Measurements from ENCODE around the gene SEMA7A.
A peak's percentile ranks its signal among the peaks of the same experiment; 100 is the strongest.
"Not testable (repeated sequence)": the region's sequence is repeated elsewhere in the genome, so short reads cannot be mapped to it uniquely, and the experiment has no call there.

SEMA7A gene

GRCh38 chr15:74392451-74392830 lies 41.3 kb downstream of the SEMA7A start:
- no peak overlapping the region for H3K4me3 ChIP-seq (ENCODE audit: low read depth, low read length)
- DNase-seq (ENCODE audit: low read depth), result no peak
- TF ChIP-seq, protein P1, sequence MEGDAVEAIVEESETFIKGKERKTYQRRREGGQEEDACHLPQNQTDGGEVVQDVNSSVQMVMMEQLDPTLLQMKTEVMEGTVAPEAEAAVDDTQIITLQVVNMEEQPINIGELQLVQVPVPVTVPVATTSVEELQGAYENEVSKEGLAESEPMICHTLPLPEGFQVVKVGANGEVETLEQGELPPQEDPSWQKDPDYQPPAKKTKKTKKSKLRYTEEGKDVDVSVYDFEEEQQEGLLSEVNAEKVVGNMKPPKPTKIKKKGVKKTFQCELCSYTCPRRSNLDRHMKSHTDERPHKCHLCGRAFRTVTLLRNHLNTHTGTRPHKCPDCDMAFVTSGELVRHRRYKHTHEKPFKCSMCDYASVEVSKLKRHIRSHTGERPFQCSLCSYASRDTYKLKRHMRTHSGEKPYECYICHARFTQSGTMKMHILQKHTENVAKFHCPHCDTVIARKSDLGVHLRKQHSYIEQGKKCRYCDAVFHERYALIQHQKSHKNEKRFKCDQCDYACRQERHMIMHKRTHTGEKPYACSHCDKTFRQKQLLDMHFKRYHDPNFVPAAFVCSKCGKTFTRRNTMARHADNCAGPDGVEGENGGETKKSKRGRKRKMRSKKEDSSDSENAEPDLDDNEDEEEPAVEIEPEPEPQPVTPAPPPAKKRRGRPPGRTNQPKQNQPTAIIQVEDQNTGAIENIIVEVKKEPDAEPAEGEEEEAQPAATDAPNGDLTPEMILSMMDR (conservative IDR thresholded peaks at IDR 0.05; ENCODE audit: low read depth, low read length), result no peak

GRCh38 chr15:74391582-74392450 lies 41.9 kb downstream of the SEMA7A start:
- H3K4me3 ChIP-seq (ENCODE audit: low read depth, low read length), result no peak overlapping the region
- TF ChIP-seq, protein P1 (conservative IDR thresholded peaks at IDR 0.05; ENCODE audit: low read depth, low read length), result no peak

DNA sequence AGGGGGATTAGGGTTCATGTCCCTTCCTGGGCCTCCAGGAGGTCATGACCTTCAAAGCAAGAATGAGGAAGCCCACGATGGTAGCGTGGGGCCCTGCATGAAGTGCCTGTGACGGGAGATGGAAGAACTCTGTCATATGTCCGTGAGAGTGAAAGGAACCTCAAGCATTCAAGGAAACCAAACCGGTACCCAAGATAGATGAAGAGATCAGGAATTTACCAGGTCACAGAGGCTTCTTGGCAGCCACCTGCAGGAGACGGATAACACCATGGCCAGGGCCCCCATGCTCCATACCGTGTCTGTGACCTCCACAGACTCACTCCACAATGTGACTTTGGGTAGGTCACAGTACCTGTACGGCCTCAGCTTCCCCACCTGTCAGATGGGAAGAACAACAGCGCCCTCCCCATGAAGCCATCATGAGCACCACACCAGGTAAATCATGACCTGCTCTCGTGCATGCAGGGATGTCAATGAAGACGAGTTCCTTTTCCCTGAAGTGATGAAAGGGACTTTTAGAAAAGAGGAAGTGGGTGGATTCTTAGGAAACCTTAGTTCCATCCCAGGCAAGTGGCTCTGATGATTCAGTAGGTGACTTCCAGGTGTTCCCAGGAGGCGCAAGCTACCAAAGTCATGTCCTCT lies 43.0 kb downstream of the SEMA7A start:
- TF ChIP-seq, protein P1 (conservative IDR thresholded peaks at IDR 0.05; ENCODE audit: low read depth, low read length), result no peak
- DNase-seq (ENCODE audit: low read depth), result no peak
- no peak overlapping the region for H3K4me3 ChIP-seq (ENCODE audit: low read depth, low read length)

More at GRCh38 chr15:74391582-74392450, 41.9 kb downstream of the SEMA7A start:
- no peak for DNase-seq (ENCODE audit: low read depth)

DNA sequence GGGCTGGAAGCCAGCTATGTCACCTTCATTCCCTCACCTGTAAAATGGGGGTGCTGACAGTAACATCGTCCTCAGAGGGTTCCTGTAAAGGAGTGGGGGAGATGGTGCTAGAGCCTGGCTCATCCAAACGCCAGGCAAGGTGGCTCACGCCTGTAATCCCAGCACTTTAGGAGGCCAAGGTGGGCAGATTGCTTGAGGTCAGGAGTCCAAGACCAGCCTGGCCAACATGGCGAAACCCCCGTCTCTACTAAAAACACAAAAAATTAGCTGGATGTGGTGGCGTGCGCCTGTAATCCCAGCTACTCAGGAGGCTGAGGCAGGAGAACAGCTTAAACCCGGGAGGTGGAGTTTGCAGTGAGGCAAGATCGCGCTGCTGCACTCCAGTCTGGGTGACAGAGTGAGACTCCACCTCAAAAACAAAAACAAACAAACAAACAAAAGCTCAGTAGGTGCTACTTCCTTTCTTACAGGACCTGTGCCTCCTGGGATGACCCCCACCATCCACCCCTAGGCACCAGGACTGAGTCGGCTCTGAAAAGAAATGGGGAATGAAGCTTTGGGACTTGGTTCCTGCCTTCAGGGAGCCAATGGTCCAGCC lies 43.6 kb downstream of the SEMA7A start:
- DNase-seq (ENCODE audit: low read depth); H3K4me3 ChIP-seq (ENCODE audit: low read depth, low read length): not testable (repeated sequence)

GRCh38 chr15:74389241-74390048 lies 44.3 kb downstream of the SEMA7A start:
- no peak overlapping the region for H3K4me3 ChIP-seq (ENCODE audit: low read depth, low read length)
- TF ChIP-seq, protein P1 (conservative IDR thresholded peaks at IDR 0.05; ENCODE audit: low read depth, low read length), result no peak
- DNase-seq (ENCODE audit: low read depth), result peak; percentile 48

GRCh38 chr15:74388363-74388951 lies 45.3 kb downstream of the SEMA7A start:
- no peak for DNase-seq (ENCODE audit: low read depth)
- H3K4me3 ChIP-seq (ENCODE audit: low read depth, low read length), result no peak overlapping the region

More at GRCh38 chr15:74388363-74388951, 45.3 kb downstream of the SEMA7A start:
- TF ChIP-seq, protein P1 (conservative IDR thresholded peaks at IDR 0.05; ENCODE audit: low read depth, low read length), result no peak

Data from choroid plexus epithelial cell (primary cell).